Fibroblast of lung (primary cell): ENCODE data around the gene ZCCHC17.

Experiments
- CTCF ChIP-seq, 2 donors: IDR thresholded peaks in 1 of 2; conservative IDR thresholded peaks in 1 of 2; 1 replicate in 1 of 2; 2 replicates in 1 of 2; pipeline ENCODE4 v1.5.1; 2011 to 2012; ENCODE audit warnings: low read length in 2 of 2, control low read depth in 1 of 2, inconsistent platforms in 1 of 2, low read depth in 1 of 2, mild to moderate bottlenecking in 1 of 2
- EZH2 ChIP-seq: IDR thresholded peaks from 2 replicates; pipeline ENCODE4 v1.5.1; 2012; ENCODE audit warnings: low read length, control low read depth, mild to moderate bottlenecking; ENCODE audit errors: missing control alignments

DNA sequence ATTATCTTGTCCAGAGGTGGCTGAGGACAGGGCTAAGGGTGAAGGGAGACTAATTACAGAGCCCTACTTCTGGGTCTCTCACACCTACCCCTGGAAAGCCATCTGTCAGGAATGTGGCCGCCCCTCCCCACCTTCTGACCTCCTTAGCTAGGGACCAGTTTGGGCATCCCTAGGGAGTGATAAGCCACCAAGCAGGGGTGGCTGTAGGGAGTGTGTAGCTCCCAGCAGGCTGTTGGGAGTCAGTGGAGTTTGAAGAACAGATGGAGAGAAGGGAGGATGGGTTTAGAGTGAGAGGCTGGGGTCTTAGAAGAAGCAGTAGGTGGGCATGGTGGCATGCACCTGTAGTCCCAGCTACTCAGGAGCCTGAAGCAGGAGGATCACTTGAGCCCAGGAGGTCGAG is 115.4 kb downstream of the ZCCHC17 start:
- TF ChIP-seq CTCF (conservative IDR thresholded peaks at IDR 0.05 in 1 of 2, IDR thresholded peaks at IDR 0.05 in 1 of 2; ENCODE audit: low read depth in 1 of 2, low read length in 2 of 2) (no peak), EZH2 (no peak)
